Esophagus muscularis mucosa (tissue), 4 donors: ENCODE measurements around the gene PPIP5K2.
"Not testable (repeated sequence)": the region's sequence is repeated elsewhere in the genome, so short reads cannot be mapped to it uniquely, and the experiment has no call there.

ENCODE experiments used
- CTCF ChIP-seq, 3 experiments: fragments of 200-600 bp in 2 of 3; fragments of 450-650 bp in 1 of 3; sonication (generic) in 2 of 3; IDR thresholded peaks; one replicate each; pipeline ENCODE4 v1.5.1; 2017 to 2019; ENCODE audit warnings: antibody characterized with exemption in 3 of 3, mild to moderate bottlenecking in 2 of 3, moderate library complexity in 1 of 3
- EP300 ChIP-seq: sonication (generic); formaldehyde crosslinking; IDR thresholded peaks from one replicate; pipeline ENCODE4 v1.6.1; 2017; ENCODE audit warnings: antibody characterized with exemption
- POLR2A ChIP-seq: fragments of 450-650 bp; IDR thresholded peaks from one replicate; pipeline ENCODE4 v1.6.1; 2017; ENCODE audit warnings: antibody characterized with exemption, moderate library complexity, mild to moderate bottlenecking, low read depth
- POLR2AphosphoS5 ChIP-seq, 2 donors: sonication (generic); formaldehyde crosslinking; IDR thresholded peaks; one replicate each; pipeline ENCODE4 v1.6.1; 2017; ENCODE audit warnings: antibody characterized with exemption in 2 of 2

DNA sequence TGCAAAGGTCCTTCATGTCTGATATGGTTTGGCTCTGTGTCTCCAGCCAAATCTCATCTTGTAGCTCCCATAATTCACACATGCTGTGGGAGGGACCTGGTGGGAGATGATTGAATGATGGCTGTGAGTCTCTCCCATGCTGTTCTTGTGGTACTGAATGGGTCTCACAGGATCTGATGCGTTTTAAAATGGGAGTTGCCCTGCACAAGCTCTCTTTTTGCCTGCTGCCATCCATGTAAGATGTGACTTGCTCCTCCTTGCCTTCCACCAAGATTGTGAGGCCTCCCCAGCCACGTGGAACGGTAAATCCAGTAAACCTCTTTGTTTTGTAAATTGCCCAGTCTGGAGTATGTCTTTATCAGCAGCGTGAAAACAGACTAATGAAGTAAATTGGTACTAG lies 46.6 kb upstream of the PPIP5K2 start:
- not testable (repeated sequence) for TF ChIP-seq CTCF (IDR thresholded peaks at IDR 0.05); POLR2A; EP300; POLR2AphosphoS5 (IDR thresholded peaks at IDR 0.05)
